ENCODE measurements around the gene EPPIN. TPM values are rescaled to one million over a fixed set of nuclear protein-coding genes. Genes with fewer than 3 reads are reported as not detected.

Gene EPPIN
- total RNA-seq = not detected in 2 replicates

DNA sequence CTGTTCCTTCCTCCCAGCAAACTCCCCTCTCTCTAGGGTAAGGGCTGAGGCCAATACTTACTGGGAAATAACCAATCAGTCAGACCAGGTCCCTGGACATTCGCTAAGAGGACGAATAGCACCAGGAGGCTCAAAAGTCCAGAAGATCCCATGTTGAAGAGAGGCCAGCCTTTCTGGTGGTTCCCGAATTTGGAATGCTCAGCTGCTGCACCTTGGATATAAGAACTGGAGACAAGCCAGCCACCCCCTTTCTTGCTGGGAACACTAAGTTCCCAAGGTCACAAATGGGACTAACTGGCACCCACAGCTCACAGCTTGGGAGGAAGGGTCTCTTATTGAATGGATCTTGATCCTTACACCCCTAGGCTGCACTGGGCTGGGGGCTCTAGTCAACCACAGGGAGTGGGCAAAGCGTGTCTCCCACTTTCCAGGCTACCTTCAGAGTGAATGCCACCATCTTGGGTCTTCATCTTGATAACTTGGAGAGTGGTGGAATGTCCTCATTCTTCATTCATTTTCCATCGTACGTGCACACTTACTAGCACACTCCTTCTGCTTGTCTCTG, at the start of gene EPPIN:
Gene EPPIN, minus strand, starts transcription at position 196 of the 565 bp plus-strand sequence. Its CDS starts 44 bp downstream, at position 152.

DNA sequence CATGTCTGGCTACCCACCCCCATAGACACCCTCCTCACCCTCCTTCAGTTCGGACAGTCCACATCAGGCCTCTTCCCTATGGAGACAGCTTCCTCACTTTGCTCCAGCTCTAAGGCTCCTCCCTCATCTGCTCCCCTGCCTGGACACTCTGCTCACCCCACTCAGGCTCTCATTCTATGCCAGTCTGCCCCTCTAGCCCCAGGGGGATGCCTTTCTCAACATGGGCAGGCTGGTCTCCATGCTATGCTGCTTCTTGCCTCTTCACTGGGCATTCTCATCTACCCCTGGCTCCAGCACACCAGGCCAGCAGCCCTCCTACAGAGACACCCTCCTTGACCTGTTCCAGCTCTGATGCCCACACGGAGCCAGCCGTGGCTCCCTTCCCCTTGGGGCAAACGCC, 32.0 kb upstream of the EPPIN start, which contains the start of gene WFDC8:
Gene WFDC8, minus strand, starts transcription at position 101 of the 400 bp plus-strand sequence. Its CDS starts 37 bp downstream, at position 64.

DNA sequence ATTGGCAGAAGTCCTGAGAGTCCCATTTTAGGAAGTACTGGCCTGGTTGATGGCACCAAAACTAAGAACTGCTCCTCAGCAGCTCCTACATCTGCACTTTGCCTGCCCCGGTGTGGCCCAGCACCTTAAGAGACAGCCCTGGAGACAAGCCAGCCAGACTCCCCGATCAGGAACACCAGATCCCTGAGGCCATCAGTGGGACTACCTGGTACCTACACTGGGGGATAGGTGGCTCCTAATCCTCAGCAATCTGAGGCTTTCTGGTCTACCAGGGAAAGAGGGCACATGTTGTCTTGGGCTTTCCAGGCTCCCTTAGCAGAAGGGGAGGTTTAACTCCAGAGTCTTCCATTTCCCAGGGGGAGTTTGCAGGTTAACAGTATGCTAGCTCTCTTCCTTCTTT, 7.8 kb downstream of the EPPIN start, which contains the start of gene WFDC6:
Gene WFDC6, minus strand, starts transcription at position 101 of the 400 bp plus-strand sequence. Its CDS starts 75 bp downstream, at position 26.

DNA sequence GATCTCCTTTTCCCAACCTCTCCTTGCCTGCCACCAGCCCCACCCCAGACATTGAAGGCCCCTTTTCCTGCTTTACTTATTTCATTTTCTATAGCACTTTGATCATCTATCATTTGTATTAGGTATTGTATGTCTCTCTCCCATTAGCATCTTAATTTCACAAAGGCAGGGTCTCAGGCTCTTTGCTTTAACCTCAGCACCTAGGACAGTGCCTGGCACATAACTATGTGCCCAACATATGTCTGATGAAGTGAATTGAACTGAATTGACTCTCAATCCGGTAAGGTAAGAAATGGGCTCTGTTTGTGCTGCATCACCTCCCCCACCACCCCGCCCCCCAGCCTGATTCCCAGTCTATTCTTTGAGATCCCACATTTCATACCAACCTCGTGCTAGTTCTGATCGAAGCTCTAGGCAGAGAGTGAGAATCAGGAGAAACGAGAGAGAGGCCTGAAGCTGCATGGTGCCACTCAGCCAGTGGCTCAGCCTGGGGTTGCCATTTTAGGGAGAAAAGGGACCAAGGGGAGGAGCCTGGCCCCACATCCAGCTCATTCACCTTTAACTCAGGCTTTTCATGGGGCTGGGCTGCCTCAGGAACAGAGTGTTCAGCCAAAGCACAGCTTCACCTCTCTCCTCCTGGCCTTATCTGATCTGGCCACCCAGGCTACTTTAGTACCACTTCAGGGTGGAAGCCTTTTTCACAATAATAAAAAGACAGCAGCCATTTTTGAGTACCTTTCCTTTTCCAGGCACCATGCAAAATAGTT, 31.9 kb downstream of the EPPIN start, which contains the start of gene SPINT3:
Gene SPINT3, minus strand, starts transcription at position 476 of the 767 bp plus-strand sequence. Its CDS starts 14 bp downstream, at position 462.

Small RNAs within 50 kb of the gene (small RNA-seq; reads per million reads assigned to genes)
- gene AL031663.1 = not detected
- gene HSPD1P21 = not detected
- gene RNA5SP485 = not detected

Other genes starting within 250 kb of the EPPIN start
- gene RBPJL, start 240.6 kb downstream of the EPPIN start, total RNA-seq = not detected in 2 replicates
- gene MATN4, start 239.1 kb downstream of the EPPIN start, total RNA-seq = not detected in 2 replicates
- gene SDC4, start 199.0 kb downstream of the EPPIN start, total RNA-seq = 353 and 389 TPM in 2 replicates
- gene SYS1, start 184.2 kb downstream of the EPPIN start, total RNA-seq = 25.7 and 34.5 TPM in 2 replicates
- gene TP53TG5, start 169.1 kb downstream of the EPPIN start, total RNA-seq = not detected in 2 replicates
- gene DBNDD2, start 139.1 kb downstream of the EPPIN start, total RNA-seq = 4.1 and 4.5 TPM in 2 replicates
- gene PIGT, start 131.3 kb downstream of the EPPIN start, total RNA-seq = 46.9 and 52.1 TPM in 2 replicates
- 0.22 and 0.65 TPM in 2 replicates for gene WFDC2, start 77.6 kb downstream of the EPPIN start, total RNA-seq
- not detected in 2 replicates for gene SPINT3, start 31.8 kb downstream of the EPPIN start, total RNA-seq
- not detected in 2 replicates for gene WFDC6, start 7.9 kb downstream of the EPPIN start, total RNA-seq
- gene WFDC8, start 31.9 kb upstream of the EPPIN start, total RNA-seq = not detected in 2 replicates
- gene WFDC10A, start 82.3 kb upstream of the EPPIN start, total RNA-seq = not detected in 2 replicates
- gene WFDC9, start 83.9 kb upstream of the EPPIN start, total RNA-seq = not detected in 2 replicates
- not detected in 2 replicates for gene WFDC11, start 122.8 kb upstream of the EPPIN start, total RNA-seq
- gene WFDC13, start 154.6 kb upstream of the EPPIN start, total RNA-seq = not detected in 2 replicates
- not detected in 2 replicates for gene WFDC10B, start 157.6 kb upstream of the EPPIN start, total RNA-seq
- gene SPINT4, start 174.9 kb upstream of the EPPIN start, total RNA-seq = not detected in 2 replicates
- 0.76 and 1.4 TPM in 2 replicates for gene WFDC3, start 244.5 kb upstream of the EPPIN start, total RNA-seq
- 20.6 and 22.6 TPM in 2 replicates for gene DNTTIP1, start 244.6 kb upstream of the EPPIN start, total RNA-seq

All from articular chondrocyte of knee joint (primary cell).